HepG2 (cell line): ENCODE results near the gene HMBS. TPM values are rescaled to one million over a fixed set of nuclear protein-coding genes. Genes with fewer than 3 reads are reported as not detected.

Experiments
- ADNP ChIP-seq: sonication (generic); formaldehyde crosslinking; IDR thresholded peaks from 2 replicates; pipeline ENCODE4 v1.4.0; 2020; ENCODE audit warnings: missing genetic modification reagents
- ARID5B ChIP-seq: IDR thresholded peaks from 2 replicates; pipeline ENCODE4 v1.4.0; 2020; ENCODE audit warnings: mild to moderate bottlenecking, missing genetic modification reagents
- BATF2 ChIP-seq: sonication (generic); formaldehyde crosslinking; IDR thresholded peaks from 2 replicates; pipeline ENCODE4 v1.8.0; 2022; ENCODE audit warnings: mild to moderate bottlenecking, missing genetic modification reagents, moderate library complexity
- CEBPG ChIP-seq: IDR thresholded peaks from 2 replicates; pipeline ENCODE4 v1.6.1; 2016
- CSRNP1 ChIP-seq: sonication (generic); formaldehyde crosslinking; IDR thresholded peaks from 2 replicates; pipeline ENCODE4 v1.8.1; 2023; ENCODE audit warnings: mild to moderate bottlenecking, missing genetic modification reagents
- EEA1 ChIP-seq: sonication (generic); formaldehyde crosslinking; IDR thresholded peaks from 2 replicates; pipeline ENCODE4 v1.5.1; 2020; ENCODE audit warnings: mild to moderate bottlenecking, missing genetic modification reagents, borderline replicate concordance
- EZH2 ChIP-seq: conservative IDR thresholded peaks from 2 replicates; pipeline ENCODE4 v1.6.1; 2012; ENCODE audit warnings: mild to moderate bottlenecking, low read depth, low read length, moderate library complexity
- FOSL2 ChIP-seq: sonication (generic); formaldehyde crosslinking; IDR thresholded peaks from 2 replicates; pipeline ENCODE4 v1.4.0; 2020; ENCODE audit warnings: missing genetic modification reagents
- FOXK2 ChIP-seq: fragments of 450-650 bp; IDR thresholded peaks from 2 replicates; pipeline ENCODE4 v1.6.1; 2016
- HDAC1 ChIP-seq: sonication (generic); formaldehyde crosslinking; IDR thresholded peaks from 2 replicates; pipeline ENCODE4 v1.5.1; 2020; ENCODE audit warnings: mild to moderate bottlenecking, missing genetic modification reagents
- KAT7 ChIP-seq: IDR thresholded peaks from 2 replicates; pipeline ENCODE4 v1.6.1; 2018; ENCODE audit warnings: borderline replicate concordance, missing compliant biosample characterization
- MBNL3 ChIP-seq: fragments of 250-450 bp; sonication (Bioruptor Pico); conservative IDR thresholded peaks from 2 replicates; pipeline ENCODE4 v1.8.0; 2022; ENCODE audit warnings: mild to moderate bottlenecking, inconsistent platforms
- NFYC ChIP-seq: IDR thresholded peaks from 2 replicates; pipeline ENCODE4 v1.6.1; 2016; ENCODE audit warnings: missing genetic modification reagents, missing compliant biosample characterization
- SYNCRIP ChIP-seq: fragments of 200-400 bp; formaldehyde crosslinking; IDR thresholded peaks from 2 replicates; pipeline ENCODE4 v1.6.1; 2018; ENCODE audit warnings: mild to moderate bottlenecking, low read depth, low read length; ENCODE audit not compliant: insufficient read depth
- ZNF224 ChIP-seq: sonication (generic); formaldehyde crosslinking; IDR thresholded peaks from 2 replicates; pipeline ENCODE4 v1.5.0; 2020; ENCODE audit warnings: mild to moderate bottlenecking, missing genetic modification reagents
- ZNF235 ChIP-seq: sonication (generic); formaldehyde crosslinking; IDR thresholded peaks from 2 replicates; pipeline ENCODE4 v1.8.1; 2023; ENCODE audit warnings: mild to moderate bottlenecking, missing genetic modification reagents, borderline replicate concordance
- ZNF468 ChIP-seq: sonication (generic); formaldehyde crosslinking; IDR thresholded peaks from 2 replicates; pipeline ENCODE4 v1.8.0; 2022; ENCODE audit warnings: mild to moderate bottlenecking, moderate library complexity, missing genetic modification reagents
- ZNF605 ChIP-seq: sonication (generic); formaldehyde crosslinking; IDR thresholded peaks from 2 replicates; pipeline ENCODE4 v1.8.0; 2022; ENCODE audit warnings: mild to moderate bottlenecking, missing genetic modification reagents
- ZNF607 ChIP-seq: sonication (generic); formaldehyde crosslinking; IDR thresholded peaks from 2 replicates; pipeline ENCODE4 v1.5.1; 2020; ENCODE audit warnings: missing genetic modification reagents, mild to moderate bottlenecking, borderline replicate concordance
- ZNF772 ChIP-seq: sonication (generic); formaldehyde crosslinking; IDR thresholded peaks from 2 replicates; pipeline ENCODE4 v1.5.0; 2020; ENCODE audit warnings: mild to moderate bottlenecking, missing genetic modification reagents
- ZNF781 ChIP-seq: sonication (generic); formaldehyde crosslinking; IDR thresholded peaks from 2 replicates; pipeline ENCODE4 v1.5.1; 2020; ENCODE audit warnings: borderline replicate concordance, mild to moderate bottlenecking, missing genetic modification reagents; ENCODE audit errors: not compliant biosample characterization
- ZNF841 ChIP-seq: sonication (generic); formaldehyde crosslinking; IDR thresholded peaks from 2 replicates; pipeline ENCODE4 v1.8.1; 2023; ENCODE audit warnings: missing genetic modification reagents, borderline replicate concordance
- polyA plus RNA-seq, 8 experiments: library from polyadenylated mRNA; depleted of rRNA in 3 of 8; stranded (reverse) in 7 of 8; unstranded in 1 of 8; fragments of >200 nt; fragmentation: Illumina TruSeq in 4 of 8; extraction: Trizol in 4 of 8; gene quantifications; 2 replicates each; pipeline versions ENCODE4 v1.2.1 to v1.2.3, GENCODE V29; 2011 to 2016; ENCODE audit warnings: low read depth in 4 of 8, missing spikeins in 1 of 8, mixed read lengths in 1 of 8; ENCODE audit not compliant: insufficient read depth in 1 of 8
- total RNA-seq, 5 experiments: library from RNA; depleted of rRNA; stranded (reverse); fragments of >200 nt; fragmentation: Illumina TruSeq; extraction: Trizol; gene quantifications; 2 replicates each; pipeline ENCODE4 v1.2.3, GENCODE V29; 2016; ENCODE audit warnings: low read depth in 1 of 5
- TF ChIP-seq, protein P1 (sequence below): sonication (generic); formaldehyde crosslinking; IDR thresholded peaks from 2 replicates; pipeline ENCODE4 v1.8.1; 2023; ENCODE audit warnings: mild to moderate bottlenecking, missing genetic modification reagents
- TF ChIP-seq, protein P2 (sequence below): sonication (generic); formaldehyde crosslinking; IDR thresholded peaks from 2 replicates; pipeline ENCODE4 v1.5.1; 2020; ENCODE audit warnings: missing genetic modification reagents, mild to moderate bottlenecking, borderline replicate concordance

The HMBS gene
- total and polyA plus RNA-seq, 2 of the 13 experiments (the other 11 are each of a cell fraction or from before 2014, with no cell fraction given), result 9.4 to 46.9 TPM

DNA sequence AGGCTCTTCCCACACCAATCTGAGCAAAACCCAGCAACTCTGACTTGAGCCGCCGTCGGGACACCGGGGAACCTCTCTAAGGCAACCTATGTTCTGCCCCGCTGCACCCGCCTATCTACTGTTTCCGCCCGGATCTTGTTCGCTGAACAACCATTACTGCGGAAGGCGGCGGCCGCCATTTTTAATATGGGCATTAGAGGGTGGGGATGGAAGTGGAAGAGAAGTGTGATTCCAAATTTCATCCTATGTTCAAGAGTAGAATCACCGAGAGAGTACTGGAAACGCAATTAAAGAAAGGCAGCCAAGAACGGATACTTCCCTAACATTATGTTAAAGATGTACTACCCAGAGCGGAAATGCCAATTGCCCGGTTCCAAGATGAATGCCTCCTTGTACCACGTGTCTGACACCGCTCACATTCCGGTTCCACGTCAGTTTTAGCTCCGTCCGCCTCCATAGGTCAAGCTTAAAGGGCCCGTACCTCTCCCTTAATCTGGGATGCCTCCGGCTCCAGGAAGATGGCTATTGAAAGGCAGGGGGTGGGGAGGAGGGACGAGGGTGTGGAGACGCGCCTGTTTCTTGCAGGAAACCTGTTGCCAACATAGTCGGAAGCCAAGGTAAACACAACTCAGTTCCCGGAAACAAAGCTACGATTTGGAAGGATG, 17.2 kb downstream of the HMBS start, which contains the start of gene DPAGT1 (continued):
- TF ChIP-seq, protein P1, sequence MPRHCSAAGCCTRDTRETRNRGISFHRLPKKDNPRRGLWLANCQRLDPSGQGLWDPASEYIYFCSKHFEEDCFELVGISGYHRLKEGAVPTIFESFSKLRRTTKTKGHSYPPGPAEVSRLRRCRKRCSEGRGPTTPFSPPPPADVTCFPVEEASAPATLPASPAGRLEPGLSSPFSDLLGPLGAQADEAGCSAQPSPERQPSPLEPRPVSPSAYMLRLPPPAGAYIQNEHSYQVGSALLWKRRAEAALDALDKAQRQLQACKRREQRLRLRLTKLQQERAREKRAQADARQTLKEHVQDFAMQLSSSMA (CRISPR knock-in tag), result no peak
- TF ChIP-seq EZH2 (no peak), ZNF468 (no peak), KAT7 (CRISPR knock-in tag) (no peak), BATF2 (no peak), EEA1 (CRISPR knock-in tag) (no peak), ADNP (CRISPR knock-in tag) (no peak), ZNF772 (CRISPR knock-in tag) (no peak), SYNCRIP (no peak), ZNF605 (no peak; the same call in 1 of the 2 replicates), ZNF235 (no peak), NFYC (CRISPR knock-in tag) (no peak), CEBPG (CRISPR knock-in tag) (no peak; the same call in 1 of the 2 replicates), ZNF224 (CRISPR knock-in tag) (no peak), MBNL3 (no peak), ARID5B (CRISPR knock-in tag) (no peak; the same call in none of the 2 replicates), FOSL2 (CRISPR knock-in tag) (no peak), ZNF607 (CRISPR knock-in tag) (peak; percentile 4; the same call in 1 of the 2 replicates), CSRNP1 (no peak), FOXK2 (no peak), ZNF781 (CRISPR knock-in tag) (no peak), ZNF841 (CRISPR knock-in tag) (no peak), HDAC1 (CRISPR knock-in tag) (peak; percentile 73; the same call in 1 of the 2 replicates)
- TF ChIP-seq, protein P2, sequence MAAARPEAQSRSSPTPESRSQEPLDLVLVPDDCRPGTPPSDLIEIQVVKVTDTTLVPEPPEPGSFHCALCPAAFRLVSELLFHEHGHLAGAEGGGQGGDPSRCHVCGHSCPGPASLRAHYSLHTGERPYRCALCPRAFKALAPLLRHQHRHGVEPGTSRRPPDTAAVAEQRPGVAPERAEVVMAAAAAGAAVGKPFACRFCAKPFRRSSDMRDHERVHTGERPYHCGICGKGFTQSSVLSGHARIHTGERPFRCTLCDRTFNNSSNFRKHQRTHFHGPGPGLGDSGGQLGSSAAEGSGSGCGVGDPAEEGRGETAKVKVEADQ, result no peak
